GM21723 (cell line): ENCODE data around the gene WASF2.
"Not testable (repeated sequence)": the region's sequence is repeated elsewhere in the genome, so short reads cannot be mapped to it uniquely, and the experiment has no call there.

Experiments used
- ATAC-seq: cut with Tn5 transposase; IDR thresholded peaks from one replicate; pipeline ENCODE4 v1.9.1; 2021; ENCODE audit warnings: mild to moderate bottlenecking, moderate library complexity; ENCODE audit not compliant: unreplicated experiment

WASF2 gene

GRCh38 chr1:27489973-27490741 lies at the start of gene WASF2:
TSS of gene WASF2 (minus strand) at chr1:27490167. CDS start at chr1:27428890, 61,277 bp downstream.
- peak; percentile 83 for ATAC-seq

GRCh38 chr1:27538793-27539192 lies 48.8 kb upstream of the WASF2 start:
- ATAC-seq = no peak

GRCh38 chr1:27538305-27538676 lies 48.3 kb upstream of the WASF2 start:
- not testable (repeated sequence) for ATAC-seq

DNA sequence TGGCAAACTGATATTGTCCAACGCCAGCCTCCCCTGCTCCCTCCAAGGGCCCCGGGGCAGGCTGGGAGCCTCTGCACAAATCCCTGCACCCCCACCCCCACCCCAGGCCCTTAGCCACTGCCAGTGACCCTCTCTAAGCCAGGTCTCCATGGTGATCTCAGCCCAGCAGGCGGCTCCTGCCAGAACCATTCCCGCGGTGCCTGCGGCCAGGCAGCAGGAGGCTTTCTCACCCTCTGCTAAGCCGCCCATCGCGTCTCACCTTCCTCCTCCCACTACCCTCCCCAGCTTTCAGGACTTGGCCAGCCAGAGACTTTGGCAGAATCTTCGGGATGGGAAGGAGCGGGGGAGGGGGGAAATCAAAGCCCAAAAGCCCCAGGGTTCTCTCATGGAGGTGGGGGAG lies 46.8 kb upstream of the WASF2 start:
- ATAC-seq = no peak

GRCh38 chr1:27536010-27536757 lies 46.2 kb upstream of the WASF2 start:
- no peak for ATAC-seq

DNA sequence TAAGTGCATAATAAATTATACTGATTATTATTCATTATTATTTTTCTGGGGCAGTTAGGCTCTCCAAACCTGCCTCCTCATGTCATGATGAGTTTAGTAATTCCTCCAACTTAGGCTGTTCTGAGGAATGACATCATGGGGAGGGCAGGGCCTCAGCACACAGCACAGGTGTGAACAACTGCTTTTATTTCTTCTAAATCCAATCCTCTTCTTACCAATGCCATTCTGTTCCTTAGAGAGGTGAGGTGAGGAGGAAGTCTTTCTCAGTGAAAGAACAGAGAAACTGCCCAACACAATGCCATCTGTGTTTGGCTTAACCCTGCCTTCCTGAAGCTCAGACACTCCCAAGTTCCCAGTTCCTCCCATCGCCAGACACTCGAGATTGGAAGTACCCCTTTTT lies 45.4 kb upstream of the WASF2 start:
- ATAC-seq = no peak

DNA sequence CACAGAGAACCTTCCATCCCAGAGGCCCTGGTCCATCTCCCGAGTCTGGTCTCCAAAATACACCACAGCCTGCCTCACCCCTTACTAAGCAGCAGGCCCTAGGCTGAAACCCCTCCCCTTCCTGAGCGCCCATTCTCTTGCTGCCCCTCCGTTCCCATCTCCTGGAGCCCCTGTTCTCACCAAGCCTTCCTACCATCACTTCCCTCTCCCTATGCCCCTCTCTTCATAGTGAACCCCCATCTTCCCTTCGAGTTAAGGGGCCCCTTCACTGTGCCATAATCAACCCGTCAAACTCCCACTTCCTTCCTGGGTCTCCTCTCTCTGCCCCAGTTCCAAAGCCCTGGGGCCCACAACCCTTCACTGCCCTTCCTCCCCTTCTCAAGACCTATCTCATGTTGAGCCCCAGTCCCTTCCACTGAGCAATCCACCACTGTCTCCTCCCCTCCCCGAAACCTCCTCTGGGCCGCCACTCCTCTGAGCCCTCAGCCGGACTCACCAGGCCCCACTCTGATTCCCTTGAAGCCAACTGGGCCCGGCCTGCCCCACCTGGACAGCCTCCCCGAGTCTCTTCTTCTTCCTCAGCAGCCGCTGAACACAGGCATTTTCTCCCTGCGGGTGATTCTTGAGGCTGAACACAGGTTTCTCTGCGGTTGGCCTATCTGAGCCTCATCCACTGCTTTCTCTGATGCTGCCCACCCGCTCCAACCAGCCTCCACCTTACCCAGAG lies 42.2 kb upstream of the WASF2 start:
- no peak for ATAC-seq

DNA sequence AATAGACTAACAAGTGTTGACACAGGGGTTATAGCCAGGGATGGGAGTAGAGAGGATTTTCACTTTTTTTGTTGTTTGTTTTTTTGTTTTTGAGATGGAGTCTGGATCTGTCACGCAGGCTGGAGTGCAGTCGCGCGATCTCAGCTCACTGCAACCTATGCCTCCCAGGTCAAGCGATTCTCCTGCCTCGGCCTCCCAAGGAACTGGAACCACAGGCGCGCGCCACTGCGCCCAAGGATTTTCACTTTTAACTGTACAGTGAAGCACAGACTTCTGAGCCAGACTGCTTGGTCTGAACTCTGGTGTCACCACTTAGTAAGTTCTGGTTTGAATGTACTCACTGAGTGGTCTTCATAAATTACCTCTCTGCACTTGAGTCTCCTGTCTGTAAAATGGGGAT lies 40.2 kb upstream of the WASF2 start:
- no peak for ATAC-seq

DNA sequence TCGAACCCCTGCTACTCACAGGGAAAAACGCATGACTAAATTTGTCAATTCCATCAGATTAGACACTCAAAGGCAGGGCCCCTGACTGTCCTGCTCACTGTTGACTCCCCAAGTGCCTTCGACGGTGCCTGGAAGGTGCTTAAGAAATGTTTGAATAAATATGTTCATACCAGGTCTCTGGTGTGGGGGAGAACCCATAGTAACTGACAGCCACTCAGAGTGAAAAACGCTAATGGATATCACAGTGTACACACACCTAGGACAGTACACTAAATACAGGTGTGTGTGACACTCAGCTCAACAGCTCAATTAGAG lies 39.7 kb upstream of the WASF2 start:
- ATAC-seq = no peak

- ATAC-seq = no peak
Observed at GRCh38 chr1:27528818-27529703, 39.1 kb upstream of the WASF2 start.

DNA sequence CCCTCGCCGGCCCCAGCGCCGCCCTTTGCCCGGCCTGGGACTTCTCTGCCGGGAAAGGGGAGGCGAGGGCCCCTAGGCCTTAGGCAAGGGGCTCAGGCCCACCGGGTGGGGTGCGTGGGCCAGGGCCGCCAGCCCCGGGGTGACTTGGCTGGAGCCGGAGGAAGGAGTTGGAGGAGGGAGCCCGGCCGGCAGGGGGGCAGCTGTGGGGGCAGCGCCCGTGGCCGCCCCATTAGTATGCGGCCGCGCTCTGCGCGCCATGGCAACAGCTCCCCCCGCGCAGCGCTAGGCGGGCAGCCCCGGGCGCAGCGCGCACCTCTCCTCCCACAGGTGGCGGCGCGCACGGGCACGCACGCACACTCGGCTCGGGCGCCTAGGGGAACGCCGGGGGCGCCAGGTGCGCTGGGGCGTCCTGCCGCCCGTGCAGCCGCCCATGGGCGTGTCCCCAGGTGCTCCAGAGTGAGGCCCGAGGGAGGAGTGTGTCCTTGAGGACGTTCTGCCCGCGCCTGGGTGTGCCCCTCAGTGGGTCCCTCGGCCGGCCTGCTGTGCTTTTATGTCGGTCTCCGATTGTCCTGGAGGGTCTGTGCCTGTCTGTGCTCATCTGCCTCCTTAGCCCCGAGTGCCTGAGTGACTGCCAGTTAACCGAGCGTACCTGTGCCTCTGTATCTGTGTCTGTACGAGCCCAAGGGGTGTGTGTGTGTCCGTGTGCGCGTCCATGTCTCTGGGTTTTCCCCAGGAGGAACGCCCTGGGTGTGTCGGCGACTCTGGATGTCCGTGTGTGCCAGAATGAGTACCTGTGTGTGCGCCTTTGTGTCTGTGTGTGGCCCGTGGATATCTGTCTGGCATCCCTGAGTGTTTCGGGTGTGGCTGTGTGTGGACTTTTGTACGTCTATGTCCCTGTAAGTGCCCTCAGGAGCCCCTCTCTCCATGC lies 38.2 kb upstream of the WASF2 start:
- ATAC-seq = no peak

GRCh38 chr1:27527223-27527889 lies 37.4 kb upstream of the WASF2 start:
- ATAC-seq = no peak

DNA sequence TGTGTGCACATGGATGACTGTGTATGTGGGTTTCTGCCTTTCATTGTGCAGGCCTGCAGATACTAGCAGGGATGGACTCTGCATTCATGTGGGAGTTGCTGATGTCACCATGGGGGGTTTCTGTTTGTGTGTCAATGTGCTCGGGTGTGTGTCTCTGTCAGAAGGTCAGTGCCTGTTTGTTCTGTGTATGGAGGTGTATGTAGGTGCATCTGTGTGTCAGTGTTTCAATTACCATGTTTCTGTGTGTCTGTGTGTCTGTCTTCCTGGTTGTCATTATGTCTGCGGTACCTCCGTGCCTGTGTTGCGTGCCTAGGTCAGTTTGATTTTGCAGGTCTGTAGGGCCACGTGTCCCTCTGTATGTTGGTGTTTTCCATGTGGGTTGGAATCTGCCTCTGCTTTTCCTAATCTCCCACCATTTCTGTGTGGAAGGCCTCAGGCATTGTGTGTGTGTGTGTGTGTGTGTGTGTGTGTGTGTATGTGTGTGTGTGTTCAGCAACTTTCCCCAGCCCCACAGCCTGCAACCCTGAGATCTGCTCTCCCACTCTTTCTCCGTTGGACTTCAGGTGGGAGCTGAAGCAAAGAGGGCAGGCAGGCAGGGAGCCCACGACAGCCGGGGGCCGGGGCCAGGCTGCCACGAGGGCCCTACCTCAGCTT lies 36.7 kb upstream of the WASF2 start:
- ATAC-seq = no peak

- ATAC-seq = peak; percentile 69
Observed at GRCh38 chr1:27525296-27526272, 35.6 kb upstream of the WASF2 start.

DNA sequence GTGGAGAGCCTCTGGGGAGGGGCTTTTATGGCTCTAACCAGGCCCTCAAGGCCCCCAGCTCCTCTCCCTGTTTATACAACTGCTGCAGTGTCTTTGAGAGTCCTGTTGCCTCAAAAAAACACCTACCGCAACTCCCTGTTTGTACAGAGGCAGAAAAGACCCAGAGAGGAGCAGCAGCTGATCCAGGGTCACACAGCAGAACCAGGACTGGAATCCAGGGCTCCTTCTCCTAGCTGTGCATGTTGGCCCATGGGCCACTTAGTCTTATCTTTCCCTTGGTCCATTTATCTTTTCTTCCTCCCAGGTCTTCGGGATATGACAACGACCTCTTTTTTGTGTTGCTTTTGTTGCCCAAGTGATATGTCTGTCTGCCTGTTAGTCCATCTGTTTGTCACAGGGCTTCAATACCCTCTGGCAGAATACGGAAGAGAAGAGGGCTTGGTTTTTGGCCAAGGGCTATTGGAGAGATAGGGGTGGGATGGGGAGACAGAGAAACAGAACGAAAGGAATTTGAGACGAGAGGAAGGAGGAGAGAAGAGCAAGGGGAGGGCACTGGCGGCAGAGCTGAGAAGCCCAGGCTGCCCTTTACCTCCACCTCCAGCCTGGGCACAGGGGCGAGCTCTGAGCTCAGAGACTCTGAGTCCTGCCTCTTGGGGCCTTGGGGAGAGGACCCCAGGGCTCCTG lies 33.5 kb upstream of the WASF2 start:
- ATAC-seq = no peak

DNA sequence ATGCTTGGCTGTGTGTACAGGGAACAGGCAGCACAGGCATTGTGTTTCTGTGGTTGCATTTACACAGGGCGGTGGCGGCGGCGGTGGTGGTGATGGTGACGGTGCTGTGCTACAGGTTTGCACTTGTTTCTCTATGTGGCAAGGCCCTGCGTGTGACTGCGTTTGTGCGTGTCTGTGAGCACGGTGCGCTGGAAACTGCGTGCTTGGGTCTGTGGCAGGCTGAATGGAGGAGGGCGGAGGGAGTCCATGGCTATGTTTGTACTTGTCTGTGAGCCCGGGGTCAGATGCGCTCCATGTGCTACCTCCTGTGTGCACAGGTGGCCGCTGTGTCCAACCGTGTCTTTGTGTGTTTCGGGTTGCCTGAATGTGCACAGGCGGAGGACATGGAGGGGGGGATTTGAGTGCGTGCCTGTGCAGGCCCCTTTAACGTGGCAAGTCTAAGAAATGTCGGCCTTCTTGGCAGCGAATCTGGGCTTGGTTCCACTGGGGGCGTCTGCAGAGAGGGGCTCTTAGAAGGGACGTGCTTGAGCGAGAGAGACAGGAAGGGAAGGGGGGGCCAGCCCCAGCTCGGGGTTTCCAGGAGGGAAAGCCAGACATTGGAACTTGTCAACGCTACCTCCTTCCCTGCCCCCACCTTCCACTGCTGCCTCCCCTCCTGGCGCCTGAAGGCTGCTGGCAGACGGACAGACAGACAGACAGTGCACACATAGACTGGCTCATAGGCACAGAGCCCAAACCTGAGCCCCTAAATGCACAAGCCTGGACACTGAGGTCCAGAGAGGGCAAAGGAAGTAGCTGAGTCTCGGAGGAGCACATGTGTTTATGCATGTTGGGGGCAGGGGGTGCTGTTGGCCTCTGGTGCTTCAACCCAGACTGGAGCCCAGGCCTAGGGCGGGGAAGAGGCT lies 32.7 kb upstream of the WASF2 start:
- ATAC-seq = no peak
